IPS DF 6.9 (cell line): Measurements from ENCODE around the gene GATAD2A.
"Not testable (repeated sequence)": the region's sequence is repeated elsewhere in the genome, so short reads cannot be mapped to it uniquely, and the experiment has no call there.

Experiments
- DNase-seq: peaks from one replicate; pipeline ENCODE4 v3.0.0-alpha.2; 2013; ENCODE audit warnings: low read depth, low spot score
- H3K27ac ChIP-seq: one replicate; pipeline ENCODE4 v1.5.1; 2013; ENCODE audit warnings: low read length, control low read depth
- H3K27me3 ChIP-seq: 2 replicates; pipeline ENCODE4 v1.6.1; 2013; ENCODE audit warnings: mild to moderate bottlenecking, low read length; ENCODE audit not compliant: control insufficient read depth, insufficient read depth
- H3K36me3 ChIP-seq: 2 replicates; pipeline ENCODE4 v1.6.1; 2013; ENCODE audit warnings: low read length; ENCODE audit not compliant: control insufficient read depth, insufficient read depth
- H3K4me1 ChIP-seq: 2 replicates; pipeline ENCODE4 v1.6.1; 2013; ENCODE audit warnings: low read length; ENCODE audit not compliant: control insufficient read depth, insufficient read depth
- H3K4me3 ChIP-seq: 2 replicates; pipeline ENCODE4 v1.5.1; 2013; ENCODE audit warnings: mild to moderate bottlenecking, low read length
- H3K9me3 ChIP-seq: 2 replicates; pipeline ENCODE4 v1.6.1; 2013; ENCODE audit warnings: low read length, inconsistent platforms; ENCODE audit not compliant: control insufficient read depth, insufficient read depth
- WGBS: extraction: QIAGEN DNeasy Blood & Tissue Kit; methylation state at CpG from one replicate; pipeline ENCODE4 v1.1.7; 2013; ENCODE audit warnings: mixed read lengths, missing lambda C conversion rate; ENCODE audit not compliant: insufficient read length, insufficient coverage; 5-methylcytosine and 5-hydroxymethylcytosine counted together

GATAD2A gene

GRCh38 chr19:19372656-19373416 lies 32.6 kb upstream of the GATAD2A start:
- no peaks in the 10 kb centered on the region for H3K9me3 ChIP-seq
- no peaks in the 10 kb centered on the region for H3K36me3 ChIP-seq
- H3K27ac ChIP-seq: no peak overlapping the region
- H3K4me3 ChIP-seq: no peak overlapping the region
- peaks cover under 1% of the 10 kb centered on the region; the same call in 1 of the 2 replicates for H3K4me1 ChIP-seq
- no peaks in the 10 kb centered on the region for H3K27me3 ChIP-seq
- no CpG with 5 or more reads among the region's 8 CpGs for WGBS
- no peak for DNase-seq

DNA sequence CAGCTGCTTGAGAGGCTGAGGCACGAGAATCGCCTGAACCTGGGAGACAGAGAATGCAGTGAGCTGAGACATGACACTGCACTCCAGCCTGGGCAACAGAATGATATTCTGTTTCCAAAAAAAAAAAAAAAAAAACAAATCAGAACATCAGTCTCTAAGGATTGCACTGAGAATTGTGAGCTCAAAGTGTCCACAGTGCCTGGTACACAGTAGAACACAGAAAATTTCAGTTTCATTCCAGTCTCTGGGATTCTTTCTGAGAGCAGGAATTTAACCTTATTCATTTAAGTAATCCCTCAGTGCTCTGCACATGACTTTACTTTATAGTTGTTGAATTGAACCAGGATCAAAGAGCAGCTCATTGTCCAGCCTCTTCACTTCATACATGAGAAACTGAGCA lies 25.9 kb upstream of the GATAD2A start:
- DNase-seq: no peak
- WGBS: no CpG with 5 or more reads among the region's 2 CpGs
- Histone ChIP-seq H3K27me3 (no peaks in the 10 kb centered on the region), H3K9me3 (no peaks in the 10 kb centered on the region), H3K27ac (no peak overlapping the region), H3K4me3 (no peak overlapping the region), H3K36me3 (no peaks in the 10 kb centered on the region), H3K4me1 (no peaks in the 10 kb centered on the region; the same call in 1 of the 2 replicates)

DNA sequence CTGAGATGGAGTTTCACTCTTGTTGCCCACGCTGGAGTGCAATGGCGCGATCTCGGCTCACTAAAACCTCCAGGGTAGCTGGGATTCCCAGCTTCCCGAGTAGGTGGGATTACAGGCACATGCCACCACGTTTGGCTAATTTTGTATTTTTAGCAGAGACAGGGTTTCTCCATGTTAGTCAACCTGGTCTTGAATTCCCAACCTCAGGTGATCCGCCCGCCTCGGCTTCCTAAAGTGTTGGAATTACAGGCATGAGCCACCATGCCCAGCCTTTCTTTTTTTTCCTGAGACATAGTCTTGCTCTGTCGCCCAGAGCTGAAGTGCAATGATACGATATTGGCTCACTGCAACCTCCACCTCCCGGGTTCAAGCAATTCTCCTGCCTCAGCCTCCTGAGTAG lies 25.2 kb upstream of the GATAD2A start:
- WGBS: no CpG with 5 or more reads among the region's 12 CpGs
- H3K9me3 ChIP-seq, DNase-seq, H3K27ac ChIP-seq, H3K27me3 ChIP-seq, H3K4me1 ChIP-seq, H3K4me3 ChIP-seq, H3K36me3 ChIP-seq: not testable (repeated sequence)

DNA sequence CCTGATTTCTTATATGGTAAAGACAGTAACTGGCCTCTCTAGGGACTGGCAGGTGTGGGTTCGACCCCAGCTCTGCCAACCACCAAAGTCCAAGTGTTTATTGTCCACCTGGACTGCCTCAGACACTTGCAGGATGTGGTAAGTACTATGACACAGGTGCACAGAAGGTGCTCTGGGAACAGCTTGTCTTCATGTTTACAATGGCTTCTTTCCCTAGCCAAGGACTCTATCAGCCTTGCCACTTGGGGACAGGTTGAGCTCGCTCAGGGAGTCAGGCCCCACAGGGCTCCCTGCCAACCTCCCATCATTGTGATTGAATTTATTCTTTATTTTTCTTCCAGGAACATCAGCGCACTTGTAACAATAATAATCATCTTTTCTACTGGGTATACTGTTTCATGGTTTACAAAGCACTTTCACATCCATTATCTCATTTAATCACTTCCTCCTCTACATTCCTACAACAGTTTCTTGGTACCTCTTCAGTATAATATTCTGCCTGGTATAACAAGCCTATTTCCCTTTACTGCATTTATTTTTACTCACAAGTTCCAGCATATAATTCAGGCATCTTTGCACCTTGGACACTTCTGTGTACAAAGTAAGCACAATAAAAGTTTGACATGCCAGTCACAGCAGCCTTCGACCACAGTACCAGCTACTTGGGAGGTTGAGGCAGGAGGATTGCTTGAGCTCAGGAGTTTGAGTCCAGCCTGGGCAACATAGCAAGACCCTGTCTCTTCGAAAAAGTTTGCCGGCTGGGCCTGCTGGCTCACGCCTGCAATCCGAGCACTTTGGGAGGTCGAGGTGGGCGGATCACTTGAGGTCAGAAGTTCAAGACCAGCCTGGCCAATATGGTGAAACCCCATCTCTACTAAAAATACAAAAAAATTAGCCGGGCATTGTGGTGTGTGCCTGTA lies 24.2 kb upstream of the GATAD2A start:
- Histone ChIP-seq H3K27me3 (no peaks in the 10 kb centered on the region), H3K9me3 (no peaks in the 10 kb centered on the region), H3K4me3 (no peak overlapping the region), H3K27ac (no peak overlapping the region), H3K36me3 (no peaks in the 10 kb centered on the region), H3K4me1 (no peaks in the 10 kb centered on the region; the same call in 1 of the 2 replicates)
- no CpG with 5 or more reads among the region's 11 CpGs for WGBS
- DNase-seq: no peak

- no peak for DNase-seq
These were observed 23.4 kb upstream of the GATAD2A start for GRCh38 chr19:19382118-19382517.

DNA sequence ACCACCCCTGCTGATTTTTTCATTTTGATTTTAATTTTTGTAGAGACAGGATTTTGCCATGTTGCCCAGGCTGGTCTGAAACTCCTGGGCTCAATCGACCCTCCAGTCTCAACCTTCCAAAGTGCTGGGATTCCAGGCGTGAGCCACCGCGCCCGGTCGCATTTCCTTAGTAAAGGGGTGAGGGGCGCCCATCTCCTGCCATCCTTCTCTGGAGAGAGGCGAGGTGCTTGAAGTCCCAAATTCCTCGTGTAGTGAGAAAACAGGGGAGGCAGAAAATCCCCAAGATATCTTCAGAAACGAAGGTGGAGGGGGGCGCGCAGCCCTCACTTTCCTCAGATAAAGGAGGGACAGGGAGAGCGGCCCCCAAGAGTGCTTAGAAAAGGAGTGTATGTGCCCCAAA lies 21.0 kb upstream of the GATAD2A start:
- no peak overlapping the region for H3K27ac ChIP-seq

More at GRCh38 chr19:19382118-19382517, 23.4 kb upstream of the GATAD2A start:
- Histone ChIP-seq H3K4me1 (no peaks in the 10 kb centered on the region; the same call in 1 of the 2 replicates), H3K27ac (no peak overlapping the region), H3K36me3 (no peaks in the 10 kb centered on the region), H3K9me3 (no peaks in the 10 kb centered on the region), H3K4me3 (no peak overlapping the region), H3K27me3 (no peaks in the 10 kb centered on the region)
- no CpG with 5 or more reads among the region's 8 CpGs for WGBS

GRCh38 chr19:19385131-19385895 lies 20.2 kb upstream of the GATAD2A start:
- peak; percentile 98 for DNase-seq
- H3K36me3 ChIP-seq: no peaks in the 10 kb centered on the region
- WGBS: no CpG with 5 or more reads among the region's 75 CpGs
- H3K27me3 ChIP-seq: no peaks in the 10 kb centered on the region
- H3K4me3 ChIP-seq: peak overlapping the region; percentile 72
- no peaks in the 10 kb centered on the region for H3K9me3 ChIP-seq
- no peaks in the 10 kb centered on the region for H3K4me1 ChIP-seq
- no peak overlapping the region for H3K27ac ChIP-seq

More for the DNA sequence above, 21.0 kb upstream of the GATAD2A start:
- Histone ChIP-seq H3K36me3 (no peaks in the 10 kb centered on the region), H3K4me3 (no peak overlapping the region), H3K9me3 (no peaks in the 10 kb centered on the region), H3K27me3 (no peaks in the 10 kb centered on the region), H3K4me1 (no peaks in the 10 kb centered on the region)
- no CpG with 5 or more reads among the region's 13 CpGs for WGBS
- no peak for DNase-seq

GRCh38 chr19:19385896-19386869 lies 19.3 kb upstream of the GATAD2A start:
- DNase-seq: no peak
- no peaks in the 10 kb centered on the region for H3K9me3 ChIP-seq
- no peaks in the 10 kb centered on the region for H3K27me3 ChIP-seq
- no peak overlapping the region for H3K27ac ChIP-seq
- no peaks in the 10 kb centered on the region for H3K4me1 ChIP-seq
- peak overlapping the region; percentile 72 for H3K4me3 ChIP-seq
- no CpG with 5 or more reads among the region's 75 CpGs for WGBS
- H3K36me3 ChIP-seq: no peaks in the 10 kb centered on the region

DNA sequence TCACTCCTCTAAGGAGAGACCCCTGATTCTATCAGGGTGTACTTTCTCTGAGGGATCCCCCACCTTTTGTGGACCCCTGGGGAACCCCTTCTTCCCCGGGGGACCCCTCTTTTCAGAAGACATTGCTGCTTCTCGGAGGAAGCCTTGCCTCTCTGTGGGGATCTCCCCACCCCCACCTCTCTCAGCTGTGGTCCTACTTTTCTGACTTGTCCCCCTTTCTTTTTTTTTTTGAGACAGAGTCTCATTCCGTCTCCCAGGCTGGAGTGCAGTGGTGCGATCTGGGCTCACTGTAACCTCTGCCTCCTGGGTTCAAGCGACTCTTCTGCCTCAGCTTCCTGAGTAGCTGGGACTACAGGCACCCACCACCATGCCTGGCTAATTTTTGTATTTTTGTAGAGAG lies 18.4 kb upstream of the GATAD2A start:
- Histone ChIP-seq H3K4me1 (no peaks in the 10 kb centered on the region), H3K27ac (no peak overlapping the region), H3K9me3 (no peaks in the 10 kb centered on the region), H3K27me3 (no peaks in the 10 kb centered on the region), H3K4me3 (no peak overlapping the region), H3K36me3 (no peaks in the 10 kb centered on the region)
- WGBS: no CpG with 5 or more reads among the region's 5 CpGs
- DNase-seq: no peak
